Smooth muscle cell of the brain vasculature (primary cell): ENCODE measurements around the gene TTF2.
"Not testable (repeated sequence)": the region's sequence is repeated elsewhere in the genome, so short reads cannot be mapped to it uniquely, and the experiment has no call there.

Experiments used
- DNase-seq: peaks from one replicate; pipeline ENCODE4 v3.0.0-alpha.2; 2012; ENCODE audit warnings: low read depth, low spot score

TTF2 gene

GRCh38 chr1:117093870-117094621 lies 33.9 kb downstream of the TTF2 start:
- DNase-seq, result no peak

DNA sequence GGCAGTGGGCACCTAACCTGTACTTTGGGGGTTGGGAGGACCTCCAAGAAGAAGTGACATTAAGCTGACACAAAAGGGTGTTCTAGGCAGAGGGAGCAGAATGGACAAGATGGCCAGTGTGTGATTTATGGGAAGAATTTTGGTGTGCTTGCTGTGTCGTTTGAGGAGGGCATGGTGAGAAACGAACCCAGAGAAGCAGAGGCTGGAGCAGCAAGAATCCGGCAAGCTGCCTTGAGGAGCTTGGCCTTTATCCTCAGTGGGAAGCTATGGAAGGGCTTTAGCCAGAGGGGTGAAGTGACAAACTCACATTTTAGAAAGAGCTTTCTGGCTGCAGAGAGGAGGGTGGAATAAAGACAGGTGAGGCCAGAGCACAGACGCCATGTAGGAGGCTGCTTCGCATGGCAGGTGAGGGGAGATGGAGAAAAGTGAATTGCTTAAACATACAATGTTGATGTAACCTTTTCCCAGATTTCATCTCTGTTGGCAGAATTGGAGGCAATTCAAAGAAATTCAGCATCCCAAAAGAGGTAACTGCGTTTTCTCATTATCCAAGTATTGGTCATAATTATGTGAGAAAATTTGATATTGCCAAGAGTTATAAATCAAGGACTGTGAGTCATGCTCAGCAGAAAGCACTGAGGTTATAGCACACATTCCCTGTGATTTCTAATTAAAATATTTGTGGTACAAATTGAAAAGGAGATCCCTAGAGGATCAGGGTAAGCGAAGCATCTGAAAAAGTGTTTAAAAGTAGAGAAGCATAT lies 34.9 kb downstream of the TTF2 start:
- DNase-seq, result no peak

- no peak for DNase-seq
Observed at GRCh38 chr1:117096951-117097408, 36.9 kb downstream of the TTF2 start.

DNA sequence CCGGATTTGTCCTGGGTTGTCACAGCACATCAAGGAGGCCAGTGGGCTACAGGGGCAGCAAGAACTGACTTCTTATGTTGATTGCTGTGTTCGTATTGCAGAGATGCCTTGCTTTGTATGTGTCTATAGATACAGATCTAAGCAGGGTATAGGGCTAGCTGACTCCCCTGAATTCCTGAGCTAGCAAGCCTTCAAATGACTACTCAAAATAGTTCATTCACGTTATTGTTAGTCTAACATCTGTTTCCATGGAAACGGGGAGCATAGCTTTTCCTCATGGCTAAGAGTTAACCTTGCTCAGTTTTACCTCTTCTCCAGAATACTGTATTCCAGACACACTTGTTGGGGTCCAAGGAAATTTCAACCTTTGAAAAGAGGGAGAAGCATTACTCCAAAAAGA lies 37.3 kb downstream of the TTF2 start:
- no peak for DNase-seq

DNA sequence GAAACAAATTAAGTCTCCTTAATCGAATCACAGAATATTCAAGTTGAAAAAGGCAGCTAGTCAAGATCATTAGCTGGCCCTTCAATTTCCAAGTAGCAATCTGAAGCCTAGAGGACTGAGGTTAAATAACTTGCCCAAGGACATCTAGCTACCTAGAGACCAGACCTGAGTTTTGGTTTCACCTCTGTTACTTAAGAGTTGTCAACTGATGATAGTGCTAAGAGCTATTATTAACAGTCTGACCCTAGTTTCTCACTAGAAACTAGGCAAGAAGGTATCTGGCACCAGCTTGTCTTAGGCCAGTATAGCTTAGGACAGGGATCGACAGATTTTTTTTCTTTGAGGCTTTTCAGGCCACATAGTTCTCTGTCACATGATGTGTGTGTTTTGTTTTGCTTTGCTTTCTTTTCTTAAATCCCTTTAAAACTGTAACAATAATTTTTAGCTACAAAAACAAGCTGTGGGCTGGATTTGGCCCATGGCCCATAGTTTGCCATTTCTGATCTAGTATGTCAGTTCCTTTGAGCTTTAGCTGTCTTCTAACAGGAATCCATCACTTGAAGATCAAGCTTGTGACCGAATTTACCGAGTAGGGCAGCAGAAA lies 38.3 kb downstream of the TTF2 start:
- DNase-seq, result no peak

DNA sequence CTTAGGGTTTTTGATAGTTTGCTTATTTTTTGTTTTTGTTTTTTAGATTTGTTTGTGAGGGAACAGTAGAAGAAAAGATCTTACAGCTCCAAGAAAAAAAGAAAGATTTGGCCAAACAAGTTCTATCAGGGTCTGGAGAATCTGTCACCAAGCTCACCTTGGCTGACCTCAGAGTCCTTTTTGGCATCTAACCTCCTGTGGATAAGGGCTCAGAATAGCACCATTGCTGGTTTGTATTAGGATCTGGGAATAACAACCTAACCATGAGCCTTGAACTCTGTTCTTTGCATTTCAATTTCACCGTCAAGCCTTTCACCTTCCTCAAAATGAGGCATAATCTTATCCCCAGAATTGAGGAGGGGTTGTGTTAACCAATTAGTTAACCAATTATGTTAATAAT lies 41.2 kb downstream of the TTF2 start:
- no peak for DNase-seq

DNA sequence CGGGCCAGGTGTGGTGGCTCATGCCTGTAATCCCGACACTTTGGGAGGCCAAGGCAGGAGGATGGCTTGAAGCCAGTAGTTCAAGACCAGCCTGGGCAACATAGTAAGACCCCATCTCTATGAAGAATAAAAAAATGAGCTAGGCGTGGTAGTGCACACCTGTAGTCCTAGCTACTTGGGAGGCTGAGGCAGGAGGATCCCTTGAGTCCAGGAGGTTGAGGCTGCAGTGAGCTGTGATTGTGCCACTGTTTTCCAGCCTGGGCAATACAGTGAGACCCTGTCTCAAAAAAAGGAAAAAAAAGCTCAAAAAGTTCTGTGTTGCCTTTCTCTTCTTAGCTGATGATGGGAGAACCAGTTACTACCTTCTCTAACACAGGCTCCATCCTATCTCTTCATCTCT lies 41.7 kb downstream of the TTF2 start:
- DNase-seq, result not testable (repeated sequence)

DNA sequence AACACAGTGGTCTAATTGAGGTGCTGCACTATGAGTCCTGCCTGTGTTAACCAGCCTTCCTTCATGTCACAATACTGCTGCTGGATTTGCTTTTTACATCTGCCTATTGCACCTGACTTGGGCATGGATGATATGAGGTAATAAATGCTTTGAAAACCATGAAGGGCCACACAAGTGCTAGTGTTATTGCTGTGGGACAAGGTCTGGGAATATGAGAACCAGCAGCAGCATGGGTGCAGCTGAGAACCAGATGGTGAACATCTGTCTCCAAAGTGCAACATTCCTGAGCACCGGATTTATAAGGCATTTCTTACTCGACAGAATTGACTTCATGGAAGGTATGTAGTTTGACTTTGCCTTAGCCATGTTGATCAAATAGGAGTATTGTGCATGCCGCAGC lies 44.9 kb downstream of the TTF2 start:
- DNase-seq, result no peak

- no peak for DNase-seq
Observed at GRCh38 chr1:117105722-117106121, 45.6 kb downstream of the TTF2 start.

GRCh38 chr1:117106478-117106877 lies 46.4 kb downstream of the TTF2 start:
- DNase-seq, result no peak

DNA sequence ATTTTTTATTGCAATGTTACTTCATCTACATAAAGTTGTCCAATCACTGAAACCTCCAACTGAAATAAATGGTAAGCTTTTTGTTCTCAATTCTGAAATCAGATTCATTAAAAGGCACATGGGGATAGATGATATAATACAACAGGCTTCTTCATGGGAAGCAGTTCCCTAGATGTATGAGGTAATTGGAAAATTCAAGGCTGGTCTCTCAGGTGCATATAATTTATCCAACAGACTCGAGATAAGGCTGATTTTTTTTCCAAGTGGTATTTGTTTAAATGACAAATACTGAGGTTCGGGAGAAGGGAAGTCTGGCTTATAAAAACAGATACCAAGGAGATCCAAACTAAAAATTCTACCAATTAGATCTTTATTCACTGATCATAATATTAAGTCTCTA lies 47.2 kb downstream of the TTF2 start:
- no peak for DNase-seq

DNA sequence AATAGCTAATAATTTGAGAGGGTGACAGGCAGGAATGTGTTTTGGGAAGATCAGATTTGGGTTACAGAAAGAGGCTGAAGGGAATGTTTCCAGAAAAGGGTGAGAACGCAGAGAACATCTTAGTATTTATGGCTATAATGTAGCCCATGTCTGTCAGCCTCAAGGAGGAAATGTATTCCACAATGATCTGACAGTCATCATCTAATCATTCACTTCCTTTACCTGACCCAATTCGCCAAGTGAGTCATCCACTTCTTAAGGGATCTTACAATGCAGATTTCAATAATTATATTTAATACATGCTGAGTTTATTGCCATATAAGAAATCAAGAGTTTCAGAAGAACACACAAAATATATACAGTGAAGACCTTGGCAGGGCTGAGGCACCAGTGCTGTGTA lies 50.6 kb downstream of the TTF2 start:
- DNase-seq, result no peak

GRCh38 chr1:117112047-117112717 lies 52.1 kb downstream of the TTF2 start:
- no peak for DNase-seq

GRCh38 chr1:117113199-117113598 lies 53.1 kb downstream of the TTF2 start:
- no peak for DNase-seq

GRCh38 chr1:117114877-117115276 lies 54.8 kb downstream of the TTF2 start:
- DNase-seq, result no peak

DNA sequence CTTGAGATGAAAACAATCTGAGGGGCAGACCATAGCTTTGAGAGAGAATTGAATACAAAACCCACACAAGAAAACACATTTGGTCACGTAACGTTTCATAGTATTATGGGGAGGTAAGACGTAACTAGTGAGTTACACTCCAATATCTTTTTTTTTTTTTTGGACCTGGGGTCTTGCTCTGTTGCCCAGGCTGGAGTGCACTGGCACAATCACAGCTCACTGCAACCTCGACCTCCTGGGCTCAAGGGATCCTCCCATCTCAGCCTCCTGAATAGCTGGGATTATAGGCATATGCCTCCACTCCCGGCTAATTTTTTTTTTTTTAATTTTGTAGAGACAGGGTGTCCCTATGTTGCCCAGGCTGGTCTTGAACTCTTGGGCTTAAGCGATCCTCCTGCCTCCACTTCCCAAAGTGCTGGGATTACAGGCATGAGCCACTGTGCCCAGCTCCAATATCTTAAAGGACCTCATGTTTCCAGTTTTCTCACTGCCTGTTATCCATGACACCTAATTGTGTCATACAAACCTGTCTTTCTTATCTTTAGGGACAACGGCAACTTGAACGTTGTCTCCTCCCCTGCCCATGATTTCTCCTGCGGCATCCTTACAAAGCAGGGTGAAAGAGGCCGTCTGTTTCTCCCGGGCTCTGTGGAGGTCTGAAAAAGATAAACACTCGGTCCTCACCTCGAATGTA lies 56.1 kb downstream of the TTF2 start:
- no peak for DNase-seq

DNA sequence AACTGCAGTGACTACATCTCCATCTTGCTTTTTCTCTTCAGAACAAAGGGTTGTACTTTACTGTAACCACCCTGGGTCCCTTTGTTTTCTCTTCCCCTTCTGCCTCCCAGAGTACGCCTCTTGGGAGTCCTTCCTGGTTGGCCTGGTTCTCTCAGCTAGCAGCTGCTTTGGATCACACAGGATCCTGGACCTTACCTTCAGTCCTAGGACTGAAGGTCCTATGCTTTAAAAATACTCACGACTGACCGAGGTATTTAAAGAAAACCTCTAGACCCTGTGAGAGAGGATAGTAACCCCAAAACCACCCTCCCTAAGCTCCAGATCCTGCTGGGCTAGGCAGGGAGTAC lies 56.6 kb downstream of the TTF2 start:
- DNase-seq, result no peak

DNA sequence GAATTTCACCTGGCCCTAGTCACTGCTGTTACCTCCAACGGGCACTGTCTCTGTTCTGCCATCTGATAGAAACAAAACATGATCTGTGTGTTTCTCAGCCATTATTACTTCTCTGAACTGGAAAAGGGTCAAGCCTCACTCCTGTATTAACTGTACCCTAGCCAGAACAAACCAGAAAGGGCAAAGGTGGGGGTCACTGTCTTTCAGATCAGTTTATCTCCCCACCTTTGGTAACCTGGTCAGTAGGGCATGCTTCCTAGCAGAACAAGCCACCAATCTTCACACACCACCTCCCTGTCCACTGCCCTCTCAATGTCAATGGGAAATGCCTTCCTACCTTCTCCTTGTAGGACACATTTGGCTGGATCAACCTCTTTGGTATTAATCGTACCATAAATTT lies 57.6 kb downstream of the TTF2 start:
- DNase-seq, result no peak

DNA sequence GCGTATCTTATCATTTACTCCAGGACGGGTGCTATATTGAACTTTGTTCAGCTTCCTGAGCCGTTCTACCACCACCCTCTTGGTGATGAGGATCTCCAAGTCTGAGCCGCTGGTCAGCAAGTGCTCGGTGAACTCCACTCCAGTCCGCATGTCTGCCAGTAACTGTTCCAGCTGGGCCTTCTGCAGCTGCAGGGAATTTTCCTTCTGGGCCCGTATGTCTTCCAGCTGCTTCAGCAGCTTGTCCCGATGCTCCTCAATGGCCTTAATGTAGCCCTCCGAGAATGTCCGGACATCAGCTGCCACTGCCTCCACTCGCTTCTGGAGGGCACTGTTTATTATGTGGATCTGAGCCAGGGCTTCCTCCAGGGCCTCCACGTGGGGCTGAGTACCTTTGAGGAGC lies 58.0 kb downstream of the TTF2 start:
- no peak for DNase-seq

- not testable (repeated sequence) for DNase-seq
Observed at GRCh38 chr1:117119144-117119543, 59.0 kb downstream of the TTF2 start.

GRCh38 chr1:117120774-117121588 lies 60.9 kb downstream of the TTF2 start:
- no peak for DNase-seq
